ENCODE data around the gene SLC37A3. TPM values are rescaled to one million over a fixed set of nuclear protein-coding genes. Genes with fewer than 3 reads are reported as not detected.

Gene SLC37A3
- total and polyA plus RNA-seq, 4 donors, result 7.3 to 30.8 (median 10.6) TPM

- H3K36me3 ChIP-seq (ENCODE audit: control insufficient read depth in 4 of 4, insufficient read depth in 3 of 4, low read depth in 1 of 4, low read length in 3 of 4), result no peaks in the 10 kb centered on the region
- H3K4me1 ChIP-seq (ENCODE audit: control insufficient read depth in 4 of 4, insufficient read depth in 4 of 4, low read length in 3 of 4), result no peaks in the 10 kb centered on the region
- H3K9ac ChIP-seq (ENCODE audit: low read depth in 1 of 2, low read length in 2 of 2), result no peak overlapping the region
- no peak overlapping the region for H3K4me3 ChIP-seq (ENCODE audit: low read depth in 1 of 3, low read length in 3 of 3)
- no peaks in the 10 kb centered on the region for H3K27me3 ChIP-seq (ENCODE audit: control insufficient read depth in 4 of 4, insufficient read depth in 4 of 4, low read length in 3 of 4)
- no peak for TF ChIP-seq REST (IDR thresholded peaks at IDR 0.05)
- TF ChIP-seq FOXA1 (IDR thresholded peaks at IDR 0.05), result no peak
- no peak for TF ChIP-seq ATF3 (IDR thresholded peaks at IDR 0.05)
- peak; percentile 6 to 18 for TF ChIP-seq HNF4A (conservative IDR thresholded peaks at IDR 0.05)
- no peak overlapping the region for H3K27ac ChIP-seq (ENCODE audit: low read depth in 1 of 2, low read length in 2 of 2)
- DNase-seq (ENCODE audit: low spot score), result no peak
- 81% methylated on average over 3 of the region's 3 CpGs for WGBS
- H3K9me3 ChIP-seq (ENCODE audit: control insufficient read depth in 4 of 4, low read length in 3 of 4), result peaks cover 0 to 3% (median 0%) of the 10 kb centered on the region in 4 donors
Measured at GRCh38 chr7:140308060-140308459, 90.3 kb downstream of the SLC37A3 start.

GRCh38 chr7:140304191-140304799 is 94.0 kb downstream of the SLC37A3 start:
- Histone ChIP-seq H3K9ac (ENCODE audit: low read depth in 1 of 2, low read length in 2 of 2) (no peak overlapping the region), H3K27me3 (ENCODE audit: control insufficient read depth in 4 of 4, insufficient read depth in 4 of 4, low read length in 3 of 4) (no peaks in the 10 kb centered on the region), H3K9me3 (ENCODE audit: control insufficient read depth in 4 of 4, low read length in 3 of 4) (no peaks in the 10 kb centered on the region), H3K4me3 (ENCODE audit: low read depth in 1 of 3, low read length in 3 of 3) (no peak overlapping the region), H3K4me1 (ENCODE audit: control insufficient read depth in 4 of 4, insufficient read depth in 4 of 4, low read length in 3 of 4) (no peaks in the 10 kb centered on the region), H3K27ac (ENCODE audit: low read depth in 1 of 2, low read length in 2 of 2) (no peak overlapping the region), H3K36me3 (ENCODE audit: control insufficient read depth in 4 of 4, insufficient read depth in 3 of 4, low read depth in 1 of 4, low read length in 3 of 4) (no peaks in the 10 kb centered on the region)
- WGBS, result 91% methylated on average over 3 of the region's 3 CpGs
- no peak for TF ChIP-seq FOXA2 (IDR thresholded peaks at IDR 0.05)
- peak; percentile 17 for TF ChIP-seq CTCF (IDR thresholded peaks at IDR 0.05; ENCODE audit: low read depth, low read length, missing input control)
- peak; percentile 77 to 78 for TF ChIP-seq RAD21 (IDR thresholded peaks at IDR 0.05)
- DNase-seq (ENCODE audit: low spot score), result no peak

- Histone ChIP-seq H3K9me3 (ENCODE audit: control insufficient read depth in 4 of 4, low read length in 3 of 4) (no peaks in the 10 kb centered on the region), H3K27me3 (ENCODE audit: control insufficient read depth in 4 of 4, insufficient read depth in 4 of 4, low read length in 3 of 4) (no peaks in the 10 kb centered on the region), H3K9ac (ENCODE audit: low read depth in 1 of 2, low read length in 2 of 2) (no peak overlapping the region), H3K36me3 (ENCODE audit: control insufficient read depth in 4 of 4, insufficient read depth in 3 of 4, low read depth in 1 of 4, low read length in 3 of 4) (no peaks in the 10 kb centered on the region), H3K4me1 (ENCODE audit: control insufficient read depth in 4 of 4, insufficient read depth in 4 of 4, low read length in 3 of 4) (no peaks in the 10 kb centered on the region), H3K4me3 (ENCODE audit: low read depth in 1 of 3, low read length in 3 of 3) (no peak overlapping the region), H3K27ac (ENCODE audit: low read depth in 1 of 2, low read length in 2 of 2) (no peak overlapping the region)
- DNase-seq (ENCODE audit: low spot score), result no peak
- 85% methylated on average over 13 of the region's 13 CpGs for WGBS
- TF ChIP-seq RAD21 (IDR thresholded peaks at IDR 0.05), result no peak
- no peak for TF ChIP-seq JUND (IDR thresholded peaks at IDR 0.05)
- TF ChIP-seq HNF4G (IDR thresholded peaks at IDR 0.05), result no peak
- no peak for TF ChIP-seq REST (IDR thresholded peaks at IDR 0.05)
- no peak for TF ChIP-seq NR2F2 (IDR thresholded peaks at IDR 0.05)
- TF ChIP-seq MAX (IDR thresholded peaks at IDR 0.05), result no peak
- TF ChIP-seq FOXA2 (IDR thresholded peaks at IDR 0.05), result no peak
- no peak for TF ChIP-seq CTCF (IDR thresholded peaks at IDR 0.05; ENCODE audit: low read depth, low read length, missing input control)
- no peak for TF ChIP-seq ATF3 (IDR thresholded peaks at IDR 0.05)
- no peak for TF ChIP-seq SP1 (IDR thresholded peaks at IDR 0.05)
Measured at GRCh38 chr7:140300243-140301136, 97.8 kb downstream of the SLC37A3 start.
